Body of pancreas (tissue), 4 donors: ENCODE data around the gene PGLYRP4.

ENCODE experiments used
- POLR2A ChIP-seq, 3 donors: fragments of 450-650 bp; IDR thresholded peaks; one replicate each; pipeline ENCODE4 v1.6.1; 2016; ENCODE audit warnings: antibody characterized with exemption in 3 of 3, mild to moderate bottlenecking in 2 of 3
- TF ChIP-seq, protein P1 (sequence below), 7 experiments: fragments of 450-650 bp in 4 of 7; fragments of 200-600 bp in 3 of 7; sonication (generic) in 3 of 7; IDR thresholded peaks; one replicate each; pipeline ENCODE4 v1.5.1; 2016 to 2019; ENCODE audit warnings: antibody characterized with exemption in 7 of 7

DNA sequence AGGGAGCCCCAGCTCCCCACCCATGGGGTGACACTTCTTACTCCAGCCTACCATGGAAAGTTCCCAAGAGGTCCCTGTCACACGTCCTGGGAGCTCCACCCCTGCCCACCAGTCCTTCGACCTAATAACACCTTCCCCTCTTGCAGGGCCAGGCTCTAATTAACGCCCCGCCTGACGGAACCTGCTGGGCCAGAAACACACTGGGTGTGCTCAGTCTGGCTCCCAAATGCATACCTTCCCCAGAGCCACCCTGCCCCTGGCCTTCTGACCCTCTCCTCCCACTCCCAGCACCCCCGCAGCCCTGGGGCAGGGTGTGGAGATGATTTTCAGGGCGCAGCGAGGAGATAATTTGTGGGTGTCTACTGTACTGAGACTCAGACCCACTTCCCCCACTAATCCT lies 56.5 kb downstream of the PGLYRP4 start:
- TF ChIP-seq, protein P1, sequence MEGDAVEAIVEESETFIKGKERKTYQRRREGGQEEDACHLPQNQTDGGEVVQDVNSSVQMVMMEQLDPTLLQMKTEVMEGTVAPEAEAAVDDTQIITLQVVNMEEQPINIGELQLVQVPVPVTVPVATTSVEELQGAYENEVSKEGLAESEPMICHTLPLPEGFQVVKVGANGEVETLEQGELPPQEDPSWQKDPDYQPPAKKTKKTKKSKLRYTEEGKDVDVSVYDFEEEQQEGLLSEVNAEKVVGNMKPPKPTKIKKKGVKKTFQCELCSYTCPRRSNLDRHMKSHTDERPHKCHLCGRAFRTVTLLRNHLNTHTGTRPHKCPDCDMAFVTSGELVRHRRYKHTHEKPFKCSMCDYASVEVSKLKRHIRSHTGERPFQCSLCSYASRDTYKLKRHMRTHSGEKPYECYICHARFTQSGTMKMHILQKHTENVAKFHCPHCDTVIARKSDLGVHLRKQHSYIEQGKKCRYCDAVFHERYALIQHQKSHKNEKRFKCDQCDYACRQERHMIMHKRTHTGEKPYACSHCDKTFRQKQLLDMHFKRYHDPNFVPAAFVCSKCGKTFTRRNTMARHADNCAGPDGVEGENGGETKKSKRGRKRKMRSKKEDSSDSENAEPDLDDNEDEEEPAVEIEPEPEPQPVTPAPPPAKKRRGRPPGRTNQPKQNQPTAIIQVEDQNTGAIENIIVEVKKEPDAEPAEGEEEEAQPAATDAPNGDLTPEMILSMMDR (IDR thresholded peaks at IDR 0.05): no peak
- TF ChIP-seq POLR2A (IDR thresholded peaks at IDR 0.05): no peak
